Skeletal muscle tissue (tissue), 4 donors: ENCODE results near the gene SCARF2. TPM values are rescaled to one million over a fixed set of nuclear protein-coding genes. Genes with fewer than 3 reads are reported as not detected.
"Not testable (repeated sequence)": the region's sequence is repeated elsewhere in the genome, so short reads cannot be mapped to it uniquely, and the experiment has no call there.

Source experiments
- H3K27ac ChIP-seq: one replicate; pipeline ENCODE4 v1.7.0; 2013; ENCODE audit warnings: mild to moderate bottlenecking, low read depth, low read length, inconsistent platforms
- H3K27me3 ChIP-seq, 3 donors: one replicate each; pipeline ENCODE4 v1.7.0; 2013; ENCODE audit warnings: low read length in 3 of 3; ENCODE audit not compliant: control insufficient read depth in 3 of 3, insufficient read depth in 3 of 3
- H3K36me3 ChIP-seq, 3 donors: one replicate each; pipeline ENCODE4 v1.7.0; 2013; ENCODE audit warnings: low read length in 3 of 3; ENCODE audit not compliant: control insufficient read depth in 3 of 3, insufficient read depth in 3 of 3
- H3K4me1 ChIP-seq, 3 donors: one replicate each; pipeline ENCODE4 v1.7.0; 2013; ENCODE audit warnings: low read length in 3 of 3, mild to moderate bottlenecking in 3 of 3; ENCODE audit not compliant: control insufficient read depth in 3 of 3, insufficient read depth in 3 of 3
- H3K4me3 ChIP-seq, 3 donors: one replicate each; pipeline ENCODE4 v1.7.0; 2013; ENCODE audit warnings: low read length in 3 of 3
- H3K9ac ChIP-seq, 3 donors: one replicate each; pipeline ENCODE4 v1.7.0; 2013; ENCODE audit warnings: low read length in 3 of 3, mild to moderate bottlenecking in 3 of 3, moderate library complexity in 2 of 3, low read depth in 1 of 3
- H3K9me3 ChIP-seq, 3 donors: one replicate each; pipeline ENCODE4 v1.7.0; 2013; ENCODE audit warnings: low read length in 3 of 3; ENCODE audit not compliant: control insufficient read depth in 3 of 3
- total RNA-seq: library from RNA; depleted of rRNA; stranded (reverse); fragments of >200 nt; gene quantifications from one replicate; pipeline ENCODE4 v1.2.3, GENCODE V29; 2014
- donor health status: Osteomylitis.

The SCARF2 gene
- total RNA-seq, 1 donor from 2014 or later = 7.8 TPM

- no peak overlapping the region for H3K27ac ChIP-seq
- H3K4me3 ChIP-seq = no peak overlapping the region
- no peaks in the 10 kb centered on the region for H3K27me3 ChIP-seq
- peaks cover 12 to 19% (median 19%) of the 10 kb centered on the region in 3 donors for H3K36me3 ChIP-seq
- no peak overlapping the region for H3K9ac ChIP-seq
- H3K4me1 ChIP-seq = no peaks in the 10 kb centered on the region
- H3K9me3 ChIP-seq = no peaks in the 10 kb centered on the region
These were observed 35.2 kb upstream of the SCARF2 start for GRCh38 chr22:20472629-20473442.

DNA sequence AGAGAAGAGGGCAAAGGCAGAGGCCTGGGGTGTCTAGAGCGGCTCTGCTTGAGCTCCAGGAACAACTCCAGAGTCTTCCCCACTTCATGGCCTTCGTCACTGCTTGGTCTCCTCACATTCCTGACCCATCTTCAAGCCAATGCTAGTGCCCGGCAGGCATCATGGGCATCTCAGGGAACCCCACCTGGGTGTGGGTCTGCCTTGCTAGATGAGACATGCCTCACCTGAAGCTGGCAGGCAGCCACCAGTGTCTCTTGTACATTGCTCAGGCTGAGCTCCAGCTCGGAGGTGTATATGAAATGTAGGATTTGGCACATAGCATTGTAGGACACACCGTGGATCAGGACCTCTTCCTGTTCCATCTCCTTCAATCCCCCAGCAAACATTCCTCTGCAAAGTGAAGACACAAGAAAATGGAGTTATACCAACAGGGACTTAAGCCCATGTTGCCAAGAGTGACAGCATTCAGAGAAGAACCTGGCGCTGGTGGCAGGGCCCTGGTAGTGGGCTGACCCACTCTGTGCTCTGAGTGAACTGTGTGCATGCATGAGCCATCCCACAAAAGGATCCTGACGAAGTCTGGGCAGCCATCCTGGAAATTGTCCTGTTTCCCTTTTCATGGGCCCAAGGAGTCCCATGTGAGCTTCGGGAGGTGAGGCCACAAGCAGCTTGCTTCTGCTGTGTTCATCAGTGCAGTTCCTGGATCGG, 33.7 kb upstream of the SCARF2 start:
- Histone ChIP-seq H3K27me3 (no peaks in the 10 kb centered on the region), H3K9me3 (no peaks in the 10 kb centered on the region), H3K36me3 (peaks cover 12 to 19% (median 19%) of the 10 kb centered on the region in 3 donors), H3K4me1 (no peaks in the 10 kb centered on the region), H3K27ac (no peak overlapping the region), H3K9ac (no peak overlapping the region), H3K4me3 (no peak overlapping the region)

DNA sequence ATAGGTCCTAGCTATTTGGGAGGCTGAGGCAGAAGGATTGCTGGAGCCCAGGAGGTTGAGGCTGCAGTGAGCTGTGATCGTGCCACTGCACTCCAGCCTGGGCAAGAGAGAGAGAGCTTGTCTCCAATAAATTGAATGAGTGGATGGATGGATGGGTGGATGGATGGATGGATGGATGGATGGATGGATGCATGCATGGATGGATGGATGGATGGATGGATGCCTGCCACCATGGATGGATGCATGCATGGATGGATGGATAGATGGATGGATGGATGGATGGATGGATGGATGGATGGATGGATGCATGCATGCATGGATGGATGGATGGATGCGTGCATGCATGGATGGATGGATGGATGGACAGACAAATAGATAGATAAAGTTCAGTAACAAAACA, 32.9 kb upstream of the SCARF2 start:
- not testable (repeated sequence) for H3K9ac ChIP-seq, H3K9me3 ChIP-seq, H3K4me3 ChIP-seq, H3K27me3 ChIP-seq, H3K27ac ChIP-seq, H3K4me1 ChIP-seq
- peaks cover 12 to 19% (median 19%) of the 10 kb centered on the region in 3 donors for H3K36me3 ChIP-seq

- Histone ChIP-seq H3K27me3 (no peaks in the 10 kb centered on the region), H3K4me3 (no peak overlapping the region), H3K36me3 (peaks cover 21 to 30% (median 24%) of the 10 kb centered on the region in 3 donors), H3K27ac (no peak overlapping the region), H3K9ac (no peak overlapping the region), H3K9me3 (no peaks in the 10 kb centered on the region), H3K4me1 (peaks cover 0 to 2% (median 2%) of the 10 kb centered on the region in 3 donors)
These were observed 31.7 kb upstream of the SCARF2 start for GRCh38 chr22:20469110-20469868.

GRCh38 chr22:20466659-20467379, 29.2 kb upstream of the SCARF2 start:
- H3K4me3 ChIP-seq = no peak overlapping the region
- peaks cover 12 to 20% (median 17%) of the 10 kb centered on the region in 3 donors for H3K4me1 ChIP-seq
- no peaks in the 10 kb centered on the region for H3K9me3 ChIP-seq
- H3K36me3 ChIP-seq = peaks cover 23 to 34% (median 24%) of the 10 kb centered on the region in 3 donors
- H3K9ac ChIP-seq = peak overlapping the region in 1 of 3 donors; percentile 20
- no peaks in the 10 kb centered on the region for H3K27me3 ChIP-seq
- no peak overlapping the region for H3K27ac ChIP-seq

GRCh38 chr22:20465759-20466077, 28.1 kb upstream of the SCARF2 start:
- Histone ChIP-seq H3K36me3 (peaks cover 15 to 25% (median 22%) of the 10 kb centered on the region in 3 donors), H3K27me3 (no peaks in the 10 kb centered on the region), H3K9me3 (no peaks in the 10 kb centered on the region), H3K9ac (no peak overlapping the region), H3K4me3 (no peak overlapping the region), H3K27ac (no peak overlapping the region), H3K4me1 (peaks cover 12 to 20% (median 17%) of the 10 kb centered on the region in 3 donors)

- no peak overlapping the region for H3K27ac ChIP-seq
These were observed 27.5 kb upstream of the SCARF2 start for GRCh38 chr22:20464912-20465758.

GRCh38 chr22:20464096-20464614, 26.5 kb upstream of the SCARF2 start:
- Histone ChIP-seq H3K27ac (peak overlapping the region; percentile 58), H3K9ac (no peak overlapping the region), H3K4me1 (peaks cover 12 to 20% (median 17%) of the 10 kb centered on the region in 3 donors), H3K27me3 (no peaks in the 10 kb centered on the region), H3K9me3 (no peaks in the 10 kb centered on the region), H3K4me3 (no peak overlapping the region), H3K36me3 (peaks cover 13 to 18% (median 13%) of the 10 kb centered on the region in 3 donors)

More at GRCh38 chr22:20464912-20465758, 27.5 kb upstream of the SCARF2 start:
- H3K36me3 ChIP-seq = peaks cover 15 to 22% (median 19%) of the 10 kb centered on the region in 3 donors
- no peak overlapping the region for H3K9ac ChIP-seq
- no peaks in the 10 kb centered on the region for H3K27me3 ChIP-seq
- peaks cover 12 to 20% (median 17%) of the 10 kb centered on the region in 3 donors for H3K4me1 ChIP-seq
- no peak overlapping the region for H3K4me3 ChIP-seq
- no peaks in the 10 kb centered on the region for H3K9me3 ChIP-seq
